HG03175 (cell line): ENCODE data around the gene NAA16.
"Not testable (repeated sequence)": the region's sequence is repeated elsewhere in the genome, so short reads cannot be mapped to it uniquely, and the experiment has no call there.

Source experiments
- ATAC-seq: cut with Tn5 transposase; IDR thresholded peaks from one replicate; pipeline ENCODE4 v1.9.1; 2021; ENCODE audit warnings: mild to moderate bottlenecking, moderate library complexity; ENCODE audit not compliant: unreplicated experiment

The NAA16 gene

DNA sequence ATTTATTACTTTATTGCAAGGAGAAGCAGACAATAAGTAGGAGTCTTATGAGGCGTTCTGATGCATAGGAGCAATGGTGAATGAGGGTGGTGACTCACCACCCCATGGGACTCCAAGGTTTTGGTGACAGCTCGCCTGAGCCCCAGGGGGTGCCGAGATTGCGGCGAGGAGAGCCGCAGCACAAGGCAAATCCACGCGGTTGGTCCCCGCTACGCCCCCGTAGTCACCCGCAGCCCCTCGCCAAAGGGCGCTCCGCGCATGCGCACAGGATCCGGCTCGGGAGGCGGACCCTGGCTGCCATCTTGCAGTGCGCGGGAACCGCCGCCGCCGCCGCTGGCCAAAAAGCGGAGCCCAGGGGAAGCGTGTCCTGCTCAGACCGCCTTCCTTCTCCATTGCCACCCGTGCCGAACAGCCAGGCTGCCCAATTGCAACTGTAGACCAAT, at the start of gene NAA16:
Gene NAA16 (plus strand): TSS at position 305 of the 443 bp plus-strand sequence. CDS start 262 bp downstream, outside the sequence.
- ATAC-seq: peak; percentile 70

- peak; percentile 92 for ATAC-seq
These were observed 47.7 kb upstream of the NAA16 start, which contains the start of gene MTRF1 for GRCh38 chr13:41263261-41263971. Gene MTRF1, minus strand, starts transcription at chr13:41263576. Its CDS starts 2,669 bp downstream, at chr13:41260907.

DNA sequence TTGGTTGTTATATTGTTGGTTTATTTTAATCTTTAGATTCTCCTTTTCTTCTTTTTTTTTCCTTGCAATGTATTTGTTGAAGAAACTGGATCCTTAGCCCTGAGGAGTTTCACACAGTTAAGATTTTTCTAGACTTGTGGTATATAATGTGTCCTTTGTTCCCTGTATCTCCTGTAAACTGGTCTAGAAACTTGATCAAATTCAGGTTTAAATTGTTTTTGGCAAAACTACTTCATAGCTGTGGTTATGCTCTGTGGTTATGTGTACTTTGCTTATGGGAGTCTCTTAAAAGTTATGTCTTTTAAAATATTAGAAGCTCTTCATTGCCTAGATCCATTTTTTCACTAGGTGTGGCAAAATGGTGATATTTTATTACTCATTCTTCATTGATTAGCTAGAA, 44.0 kb upstream of the NAA16 start:
- ATAC-seq: no peak

- no peak for ATAC-seq
These were observed 42.3 kb upstream of the NAA16 start for GRCh38 chr13:41268764-41269163.

DNA sequence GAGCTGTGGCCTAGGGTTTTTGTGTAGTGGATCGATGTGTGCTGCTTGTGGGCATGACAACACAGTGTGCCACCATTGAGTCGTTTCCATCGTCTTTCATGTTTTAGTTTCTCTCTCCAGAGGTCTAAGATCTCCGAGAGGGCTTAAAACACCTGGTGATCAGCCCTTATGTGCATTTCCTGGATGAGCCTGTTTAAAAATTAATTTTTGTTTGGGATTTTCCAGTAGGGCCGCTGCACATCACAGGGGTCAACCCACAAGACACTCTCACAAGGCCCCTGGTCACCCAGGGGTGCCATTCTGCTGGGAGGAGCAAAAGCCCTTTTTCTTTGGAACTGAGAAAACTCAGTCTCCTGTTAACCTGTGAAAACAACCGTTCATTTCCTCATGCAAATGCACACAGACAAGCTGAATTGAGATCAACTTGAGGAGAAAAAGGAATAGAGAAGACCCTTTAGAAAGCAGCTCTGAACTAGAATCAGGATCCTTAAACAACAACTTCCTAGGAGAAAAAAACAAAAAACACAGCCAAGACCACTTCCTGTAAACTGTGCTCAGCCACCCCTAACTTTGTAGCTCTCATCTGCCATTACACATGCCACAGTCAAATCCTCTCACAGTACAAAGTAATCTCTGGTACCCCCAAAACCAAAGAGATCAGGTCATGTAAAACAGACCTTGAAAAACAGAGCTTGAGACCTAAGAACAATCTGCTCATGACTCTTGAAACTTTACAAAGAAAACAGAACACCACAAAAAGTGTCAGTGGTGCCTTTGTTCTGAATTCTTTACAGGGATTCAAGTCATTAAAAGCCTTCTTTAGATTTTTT, 39.4 kb upstream of the NAA16 start:
- ATAC-seq: no peak

GRCh38 chr13:41273831-41274441, 37.1 kb upstream of the NAA16 start:
- ATAC-seq: no peak

GRCh38 chr13:41274881-41275280, 36.2 kb upstream of the NAA16 start:
- no peak for ATAC-seq

DNA sequence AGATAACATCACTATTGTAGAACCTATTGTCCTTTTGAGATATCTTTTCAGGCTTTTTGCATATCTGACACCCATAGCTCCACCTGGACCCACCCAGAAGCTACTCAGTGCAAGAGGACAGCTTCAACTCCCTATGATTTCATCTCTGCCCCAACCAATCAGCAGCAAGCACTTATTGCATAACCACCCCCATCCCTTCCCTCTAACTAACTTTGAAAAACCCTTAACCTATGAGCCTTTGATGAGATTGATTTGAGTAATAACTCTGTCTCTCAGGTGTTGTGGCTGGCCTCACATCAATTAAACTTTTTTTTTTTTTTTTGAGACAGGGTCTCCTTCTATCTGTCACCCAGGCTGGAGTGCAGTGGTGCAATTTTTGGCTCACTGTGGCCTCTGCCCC, 34.2 kb upstream of the NAA16 start:
- ATAC-seq: no peak

DNA sequence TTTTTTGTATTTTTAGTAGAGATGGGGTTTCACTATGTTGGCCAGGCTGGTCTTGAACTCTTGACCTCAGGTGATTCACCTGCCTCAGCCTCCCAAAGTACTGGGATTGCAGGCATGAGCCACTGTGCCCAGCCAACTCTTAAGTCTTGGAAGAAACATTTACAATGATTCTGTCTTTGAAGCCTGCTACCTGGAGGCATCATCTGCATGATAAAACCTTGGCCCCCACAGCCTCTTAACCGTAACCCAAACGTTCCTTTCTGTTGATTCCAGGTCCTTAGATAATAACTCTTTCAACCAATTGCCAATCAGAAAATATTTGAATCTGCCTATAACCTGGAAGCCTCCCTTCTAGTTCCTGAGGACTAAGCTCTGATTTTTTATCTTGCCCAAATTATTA, 31.9 kb upstream of the NAA16 start:
- ATAC-seq: not testable (repeated sequence)

DNA sequence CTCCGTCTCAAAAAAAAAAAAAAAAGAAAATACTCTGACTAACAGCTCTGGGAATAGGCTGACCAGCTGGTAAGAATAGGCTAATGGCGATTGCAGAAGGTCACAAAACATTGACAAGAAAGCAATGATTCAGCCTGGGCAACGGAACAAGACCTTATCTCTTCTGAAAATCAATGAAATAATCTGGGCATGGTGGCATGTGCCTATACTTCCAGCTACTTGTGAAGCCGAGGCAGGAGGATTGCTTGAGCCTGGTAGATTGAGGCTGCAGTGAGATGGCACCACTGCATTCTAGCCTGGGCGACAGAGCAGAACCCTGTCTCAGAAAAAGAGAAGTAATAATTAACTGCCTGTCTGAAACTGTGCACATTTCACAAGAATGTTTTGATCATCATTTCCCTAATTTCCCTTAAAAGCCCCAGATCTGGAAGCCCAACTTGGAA, 28.9 kb upstream of the NAA16 start:
- peak; percentile 62 for ATAC-seq

DNA sequence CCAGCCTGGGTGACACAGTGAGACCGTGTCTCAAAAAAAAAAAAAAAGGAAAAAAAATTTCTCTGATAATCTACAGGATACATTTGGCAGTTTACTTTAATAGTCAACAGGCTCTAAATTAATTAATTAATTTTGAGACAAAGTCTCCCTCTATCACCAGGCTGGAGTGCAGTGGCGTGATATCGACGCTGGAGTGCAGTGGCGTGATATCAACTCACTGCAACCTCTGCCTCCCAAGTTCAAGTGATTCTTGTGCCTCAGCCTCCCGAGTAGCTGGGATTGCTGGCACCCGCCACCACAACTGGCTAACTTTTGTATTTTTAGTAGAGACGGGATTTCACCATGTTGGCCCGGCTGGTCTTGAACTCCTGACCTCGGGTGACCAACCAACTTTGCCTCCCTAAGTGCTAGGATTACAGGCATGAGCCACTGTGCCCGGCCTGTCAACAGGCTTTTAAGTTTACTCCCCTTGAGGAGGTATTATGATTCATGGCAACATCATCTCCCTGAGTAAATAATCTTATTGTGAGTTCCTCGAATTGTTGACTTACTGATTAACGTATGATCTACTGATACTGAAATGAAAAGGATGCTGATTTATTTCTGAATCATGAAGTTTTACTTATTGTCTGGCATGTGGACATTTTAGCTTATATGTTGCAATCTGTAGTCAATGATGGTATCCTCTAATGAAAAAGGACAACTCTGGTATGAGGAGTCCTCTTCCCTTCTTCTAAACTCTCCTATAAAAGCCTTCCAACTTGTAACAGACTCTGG, 26.4 kb upstream of the NAA16 start:
- ATAC-seq: no peak

GRCh38 chr13:41286370-41286769, 24.7 kb upstream of the NAA16 start:
- ATAC-seq: no peak

- ATAC-seq: no peak
These were observed 21.6 kb upstream of the NAA16 start for GRCh38 chr13:41289463-41289881.

GRCh38 chr13:41291246-41291645, 19.8 kb upstream of the NAA16 start:
- ATAC-seq: no peak

DNA sequence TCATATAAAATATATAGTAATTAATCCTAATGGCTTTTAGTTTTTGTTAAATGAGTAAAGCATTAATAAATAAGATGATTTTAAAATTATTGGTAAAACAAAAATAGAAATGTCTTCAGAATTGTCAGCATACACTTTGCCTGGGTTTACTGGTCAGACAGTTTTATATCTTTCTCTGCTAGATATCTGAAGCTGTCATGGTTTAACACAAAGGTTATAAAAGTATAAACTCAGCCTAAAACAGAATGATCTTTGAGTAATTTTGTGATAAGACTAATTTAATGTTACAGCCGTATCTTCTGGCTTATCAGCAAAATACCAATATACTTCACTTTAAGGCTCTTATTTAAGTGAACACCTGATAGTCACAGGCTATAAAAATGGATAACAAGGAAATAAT, 17.8 kb upstream of the NAA16 start:
- no peak for ATAC-seq

DNA sequence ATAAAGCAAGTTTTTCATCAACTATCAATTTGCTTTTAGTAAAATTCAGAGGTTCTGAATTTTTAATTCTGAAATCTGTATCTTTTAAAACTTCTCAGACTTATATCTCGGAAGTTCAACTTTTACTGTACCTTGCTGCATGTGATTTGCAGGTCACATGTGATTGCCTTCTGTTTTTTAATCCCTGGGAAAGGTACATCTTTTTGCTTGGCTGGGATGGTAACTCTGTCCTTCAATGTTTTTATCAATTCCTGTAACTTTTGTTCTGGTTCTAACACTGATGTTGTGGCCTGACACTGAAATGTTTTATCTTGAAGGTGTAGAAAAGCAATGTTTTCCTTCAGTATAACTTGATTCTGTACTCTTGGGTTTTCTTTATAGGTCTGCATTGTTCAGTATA, 16.2 kb upstream of the NAA16 start:
- no peak for ATAC-seq

DNA sequence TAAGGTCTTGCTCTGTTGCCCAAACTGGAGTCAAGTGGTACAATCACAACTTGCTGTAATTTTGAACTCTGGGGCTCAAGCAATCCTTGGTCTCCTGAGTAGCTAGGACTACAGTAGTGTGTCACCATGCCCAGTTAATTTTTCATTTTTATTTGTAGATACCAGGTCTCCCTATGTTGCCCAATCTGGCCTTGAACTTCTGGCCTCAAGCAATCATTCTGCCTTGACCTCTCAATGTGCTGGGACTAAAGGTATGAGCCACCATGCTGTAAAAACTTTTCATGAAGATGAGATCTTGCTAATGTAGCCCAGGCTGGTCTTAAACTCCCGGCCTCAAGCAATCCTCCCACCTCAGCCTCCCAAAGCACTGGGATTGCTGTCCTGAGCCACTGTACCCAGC, 15.1 kb upstream of the NAA16 start:
- ATAC-seq: no peak

- ATAC-seq: no peak
These were observed 14.0 kb upstream of the NAA16 start for GRCh38 chr13:41296879-41297646.

DNA sequence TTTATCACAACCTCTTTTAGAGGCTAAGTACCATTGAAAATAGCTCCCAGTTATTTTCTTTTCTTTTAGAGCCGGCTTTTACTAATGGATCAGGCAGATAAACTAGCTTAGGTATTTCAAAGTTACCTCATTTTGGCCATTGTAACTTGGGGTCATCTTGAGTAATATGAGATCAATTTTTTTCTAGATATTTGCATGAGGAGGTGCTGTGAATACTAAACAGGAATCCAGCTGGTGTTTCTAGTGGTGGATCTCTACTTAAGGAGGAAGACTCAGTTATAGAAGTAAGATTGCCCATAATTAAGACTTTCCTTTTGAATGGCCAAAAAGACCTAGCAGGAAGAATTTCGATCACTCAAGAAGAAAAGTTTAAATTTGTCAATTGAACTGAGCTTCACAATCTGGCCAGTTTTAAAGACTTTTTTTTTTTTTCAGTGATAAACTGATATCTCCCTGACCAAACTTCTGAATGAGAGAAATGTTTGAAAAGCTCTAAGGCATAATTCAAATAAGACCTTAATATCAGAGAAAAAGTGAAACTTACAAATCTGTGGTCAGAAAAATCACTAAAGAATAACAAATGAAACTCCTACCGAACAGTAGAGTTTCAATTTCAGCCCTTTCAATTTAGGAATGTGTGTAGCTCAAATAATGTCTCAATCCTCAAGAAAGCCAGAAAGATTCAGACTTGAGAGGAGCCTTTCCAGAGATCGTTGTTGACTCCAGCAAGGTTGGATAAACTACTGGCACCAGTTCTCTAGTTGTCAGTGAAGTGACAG, 11.6 kb upstream of the NAA16 start:
- peak; percentile 75 for ATAC-seq
